Activated CD8-positive, alpha-beta T cell treated with anti-CD3 and anti-CD28 coated beads for 36 hours (primary cell): ENCODE measurements around the gene RNF213. TPM values are rescaled to one million over a fixed set of nuclear protein-coding genes. Genes with fewer than 3 reads are reported as not detected.

Source experiments
- ATAC-seq: fragments of 200-7000 bp; cut with Tn5 transposase; one replicate; pipeline ENCODE4 v1.10.0; 2021; ENCODE audit warnings: mild to moderate bottlenecking, moderate library complexity
- CTCF ChIA-PET: fragments of 350-600 bp; sonication (Branson Sonifier 250); formaldehyde crosslinking; loops from one replicate; lab custom pipeline; 2021; ENCODE audit warnings: antibody characterized with exemption; lab: Charles Lee
- POLR2A ChIA-PET: fragments of 350-600 bp; sonication (Branson Sonifier 250); formaldehyde crosslinking; loops from one replicate; lab custom pipeline; 2021; ENCODE audit warnings: antibody characterized with exemption; lab: Charles Lee
- DNase-seq: peaks from one replicate; pipeline ENCODE4 v3.0.0-alpha.2; 2020
- H3K27ac Mint-ChIP-seq: one replicate; pipeline ENCODE4 v1.8.0; 2021; ENCODE audit warnings: mild to moderate bottlenecking, mixed read lengths
- H3K27me3 Mint-ChIP-seq: one replicate; pipeline ENCODE4 v1.8.0; 2021; ENCODE audit warnings: mixed read lengths
- H3K36me3 Mint-ChIP-seq: one replicate; pipeline ENCODE4 v1.8.0; 2021; ENCODE audit warnings: low read depth, mixed read lengths
- H3K4me1 Mint-ChIP-seq: one replicate; pipeline ENCODE4 v1.8.0; 2021; ENCODE audit warnings: low read depth, mixed read lengths
- H3K4me3 Mint-ChIP-seq: one replicate; pipeline ENCODE4 v1.8.0; 2021; ENCODE audit warnings: mild to moderate bottlenecking, moderate library complexity, mixed read lengths
- H3K9me3 Mint-ChIP-seq: one replicate; pipeline ENCODE4 v1.8.0; 2021; ENCODE audit warnings: mixed read lengths
- intact Hi-C: fragments of 100-400 bp; cut with micrococcal nuclease; formaldehyde crosslinking; loops from one replicate; pipeline ENCODE4 v1.10.0; 2022
- total RNA-seq, 2 experiments: library from RNA; stranded (reverse); gene quantifications; one replicate each; pipeline ENCODE4 v1.2.3, GENCODE V29; 2021
- TF ChIP-seq, protein P1 (sequence below): fragments of 200-600 bp; IDR thresholded peaks from one replicate; pipeline ENCODE4 v1.8.0; 2022; ENCODE audit warnings: antibody characterized with exemption, mild to moderate bottlenecking

RNF213 gene
- total RNA-seq, 2 experiments from 2014 or later, result 131 to 142 TPM

DNA sequence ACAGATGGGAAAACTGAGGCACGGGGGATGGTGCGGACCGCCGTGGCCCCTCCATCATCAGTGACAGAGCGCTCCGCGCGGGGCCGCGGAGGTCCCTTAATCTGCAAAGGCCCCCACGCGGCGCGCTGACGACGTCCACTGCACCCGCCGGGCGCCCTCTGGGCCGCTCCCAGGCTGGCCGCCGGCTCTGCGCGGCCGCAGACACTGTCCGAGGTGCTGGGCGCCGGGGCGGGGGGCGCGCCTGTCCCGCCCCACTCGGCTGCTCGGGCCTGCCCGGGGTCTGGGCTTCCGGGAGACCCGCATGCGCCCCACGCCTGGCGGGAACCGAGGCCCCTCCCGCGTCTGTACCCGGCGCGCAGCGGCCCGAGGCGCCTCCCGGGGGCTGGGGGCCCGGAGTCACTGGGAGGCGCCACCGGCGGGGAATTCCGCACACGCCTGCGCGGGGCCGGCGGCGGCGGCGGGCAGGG, 550 bp upstream of the RNF213 start:
- ChIA-PET CTCF (no interaction called here), POLR2A (interaction anchor here (0.9 to 2.3 kb wide), 6 partner anchors 8 to 114 kb away, joined by 3 to 11 read pairs (median 4); partner anchors contain the start of genes SGSH and SLC26A11)
- Mint-ChIP-seq H3K36me3 (peaks cover 11% of the 10 kb centered on the region), H3K4me3 (peak overlapping the region; percentile 82), H3K4me1 (peaks cover 48% of the 10 kb centered on the region), H3K27me3 (no peaks in the 10 kb centered on the region), H3K27ac (peak overlapping the region; percentile 92), H3K9me3 (no peaks in the 10 kb centered on the region)
- DNase-seq, result peak; percentile 73
- TF ChIP-seq, protein P1, sequence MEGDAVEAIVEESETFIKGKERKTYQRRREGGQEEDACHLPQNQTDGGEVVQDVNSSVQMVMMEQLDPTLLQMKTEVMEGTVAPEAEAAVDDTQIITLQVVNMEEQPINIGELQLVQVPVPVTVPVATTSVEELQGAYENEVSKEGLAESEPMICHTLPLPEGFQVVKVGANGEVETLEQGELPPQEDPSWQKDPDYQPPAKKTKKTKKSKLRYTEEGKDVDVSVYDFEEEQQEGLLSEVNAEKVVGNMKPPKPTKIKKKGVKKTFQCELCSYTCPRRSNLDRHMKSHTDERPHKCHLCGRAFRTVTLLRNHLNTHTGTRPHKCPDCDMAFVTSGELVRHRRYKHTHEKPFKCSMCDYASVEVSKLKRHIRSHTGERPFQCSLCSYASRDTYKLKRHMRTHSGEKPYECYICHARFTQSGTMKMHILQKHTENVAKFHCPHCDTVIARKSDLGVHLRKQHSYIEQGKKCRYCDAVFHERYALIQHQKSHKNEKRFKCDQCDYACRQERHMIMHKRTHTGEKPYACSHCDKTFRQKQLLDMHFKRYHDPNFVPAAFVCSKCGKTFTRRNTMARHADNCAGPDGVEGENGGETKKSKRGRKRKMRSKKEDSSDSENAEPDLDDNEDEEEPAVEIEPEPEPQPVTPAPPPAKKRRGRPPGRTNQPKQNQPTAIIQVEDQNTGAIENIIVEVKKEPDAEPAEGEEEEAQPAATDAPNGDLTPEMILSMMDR, result no peak
- intact Hi-C loops, result no loop called here
- peak; percentile 31 for ATAC-seq

DNA sequence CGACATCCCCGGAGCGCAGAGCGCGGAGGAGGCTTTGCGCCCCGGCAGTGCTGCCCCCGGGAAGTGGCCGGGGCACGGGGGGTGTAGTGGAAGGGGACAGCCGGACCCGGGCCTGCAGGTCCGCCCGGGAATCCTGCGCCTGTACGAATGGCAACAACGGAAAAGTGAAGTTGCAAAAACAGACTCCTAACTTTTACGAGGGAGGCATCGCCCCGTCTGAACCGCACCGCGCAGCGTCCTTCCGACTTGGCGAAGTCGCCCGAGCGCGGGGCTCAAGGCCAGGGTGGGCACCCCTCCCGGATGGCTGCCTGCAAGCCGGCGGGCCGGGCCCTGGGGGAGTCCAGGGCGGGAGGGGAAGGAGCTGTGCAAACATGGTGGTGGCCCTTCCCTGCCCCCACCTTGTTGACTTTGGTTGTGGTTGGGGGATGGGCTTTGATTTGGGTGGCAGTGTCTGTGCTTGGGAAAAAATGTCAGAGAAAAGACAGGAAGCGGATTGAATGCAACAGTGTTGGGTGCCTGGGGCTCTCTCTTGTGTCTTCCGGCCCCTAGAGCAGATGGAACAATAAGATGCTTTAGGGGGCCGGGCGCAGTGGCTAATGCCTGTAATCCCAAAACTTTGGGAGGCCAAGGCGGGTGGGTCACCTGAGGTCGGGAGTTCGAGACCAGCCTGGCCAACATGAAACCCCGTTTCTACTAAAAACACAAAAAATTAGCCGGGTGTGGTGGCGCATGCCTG, 675 bp downstream of the RNF213 start:
- peaks cover 18% of the 10 kb centered on the region for H3K36me3 Mint-ChIP-seq
- H3K27me3 Mint-ChIP-seq, result no peaks in the 10 kb centered on the region
- peak overlapping the region; percentile 89 for H3K4me3 Mint-ChIP-seq
- peak overlapping the region; percentile 91 for H3K27ac Mint-ChIP-seq
- peaks cover 1% of the 10 kb centered on the region for H3K9me3 Mint-ChIP-seq
- ChIA-PET CTCF (no interaction called here), POLR2A (interaction anchor here (0.6 to 4.8 kb wide), 3 partner anchors 10 to 18 kb away, joined by 3 to 27 read pairs (median 3); no protein-coding TSS in a partner anchor)
- ATAC-seq, result peak; percentile 17
- intact Hi-C loops, result no loop called here
- TF ChIP-seq, protein P1, result no peak
- peaks cover 54% of the 10 kb centered on the region for H3K4me1 Mint-ChIP-seq
- peak; percentile 76 for DNase-seq

DNA sequence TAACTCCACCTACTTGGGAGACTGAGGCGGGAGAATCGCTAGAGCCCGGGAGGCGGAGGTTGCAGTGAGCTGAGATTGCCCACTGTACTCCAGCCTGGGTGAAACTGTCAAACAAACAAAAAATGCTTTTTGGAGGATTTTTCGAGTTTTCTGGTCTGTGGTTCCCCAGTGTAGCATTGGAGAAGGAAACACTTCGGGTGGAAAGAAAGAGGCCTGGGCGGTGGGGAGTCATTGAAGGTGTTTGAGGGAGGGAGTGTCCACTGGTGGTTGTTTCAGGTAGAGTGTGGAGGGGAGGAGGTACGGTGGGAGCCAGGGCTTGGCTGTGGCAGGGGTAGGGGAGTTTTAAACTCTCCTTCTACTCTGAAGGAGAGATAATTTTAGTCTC, 1.2 kb downstream of the RNF213 start:
- Mint-ChIP-seq H3K4me3 (peak overlapping the region; percentile 89), H3K9me3 (peaks cover 1% of the 10 kb centered on the region), H3K27me3 (no peaks in the 10 kb centered on the region), H3K36me3 (peaks cover 18% of the 10 kb centered on the region), H3K4me1 (peaks cover 54% of the 10 kb centered on the region), H3K27ac (peak overlapping the region; percentile 91)
- TF ChIP-seq, protein P1, result no peak
- DNase-seq (no peak), ATAC-seq (no peak)
- CTCF ChIA-PET, result no interaction called here
- intact Hi-C loops, result no loop called here
- POLR2A ChIA-PET, result interaction anchor here (0.6 to 4.8 kb wide), 4 partner anchors 9 to 33 kb away, joined by 3 to 27 read pairs (median 3); no protein-coding TSS in a partner anchor

DNA sequence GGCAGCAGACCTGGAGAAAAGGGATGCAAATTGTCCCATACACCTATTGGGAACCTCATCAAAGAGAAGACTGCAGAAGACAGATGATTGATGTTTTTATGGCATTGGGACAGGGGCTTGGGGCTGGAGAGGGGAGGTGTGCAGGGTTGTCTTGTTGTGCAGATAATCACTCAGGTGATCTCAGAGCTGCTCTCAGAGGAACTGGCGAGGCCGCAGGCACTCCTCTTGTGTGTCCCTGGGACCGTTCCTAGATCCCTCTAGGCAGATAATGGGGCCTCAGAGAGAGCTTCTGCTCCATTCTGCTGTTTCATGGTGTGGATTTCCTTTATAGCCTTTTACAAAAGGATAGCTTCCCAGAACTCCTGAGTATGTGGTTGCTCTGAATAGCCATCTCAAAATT, 1.6 kb downstream of the RNF213 start:
- ATAC-seq, result no peak
- DNase-seq, result no peak
- peaks cover 55% of the 10 kb centered on the region for H3K4me1 Mint-ChIP-seq
- peak overlapping the region; percentile 89 for H3K4me3 Mint-ChIP-seq
- H3K27me3 Mint-ChIP-seq, result no peaks in the 10 kb centered on the region
- TF ChIP-seq, protein P1, result no peak
- peaks cover 1% of the 10 kb centered on the region for H3K9me3 Mint-ChIP-seq
- POLR2A ChIA-PET, result interaction anchor here (0.6 to 4.8 kb wide), 7 partner anchors 8 to 37 kb away, joined by 3 to 30 read pairs (median 3); no protein-coding TSS in a partner anchor
- intact Hi-C loops, result no loop called here
- peaks cover 20% of the 10 kb centered on the region for H3K36me3 Mint-ChIP-seq
- peak overlapping the region; percentile 91 for H3K27ac Mint-ChIP-seq
- CTCF ChIA-PET, result interaction anchor here (0.8 to 1.4 kb wide), 2 partner anchors 65 to 67 kb away, joined by 3 read pairs; no protein-coding TSS in a partner anchor

DNA sequence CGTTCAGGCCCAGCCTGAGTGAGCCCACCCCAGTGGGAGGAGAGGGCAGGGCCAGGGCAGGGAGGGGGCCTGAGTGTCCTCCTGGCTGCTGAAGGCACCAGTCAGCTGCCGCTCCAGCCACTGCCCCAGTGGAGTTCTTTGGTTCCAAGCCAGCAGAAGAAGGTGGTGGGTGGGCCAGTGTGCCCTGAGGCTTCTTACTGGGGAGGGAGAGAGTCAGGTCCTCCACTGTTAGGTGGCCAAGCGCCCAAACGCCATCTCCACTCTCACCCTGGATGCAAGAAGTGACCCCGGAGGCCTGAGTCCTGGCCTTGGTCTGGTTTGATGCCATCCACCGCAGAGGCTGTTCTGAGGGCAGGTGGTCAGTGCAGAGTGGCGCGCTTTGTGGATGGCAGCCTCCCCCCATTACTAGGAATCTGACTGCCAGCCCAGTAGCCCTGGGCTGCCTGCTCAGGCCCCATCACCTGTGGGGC, 2.2 kb downstream of the RNF213 start:
- Mint-ChIP-seq H3K4me1 (peaks cover 54% of the 10 kb centered on the region), H3K9me3 (peaks cover 1% of the 10 kb centered on the region), H3K27ac (peak overlapping the region; percentile 89), H3K36me3 (peaks cover 24% of the 10 kb centered on the region), H3K4me3 (peak overlapping the region; percentile 89), H3K27me3 (no peaks in the 10 kb centered on the region)
- intact Hi-C loops, result no loop called here
- ChIA-PET POLR2A (interaction anchor here (0.6 to 4.8 kb wide), 7 partner anchors 8 to 117 kb away, joined by 3 to 30 read pairs (median 3); no protein-coding TSS in a partner anchor), CTCF (interaction anchor here (0.8 to 1.4 kb wide), 2 partner anchors 66 to 67 kb away, joined by 3 read pairs; no protein-coding TSS in a partner anchor)
- TF ChIP-seq, protein P1, result no peak
- ATAC-seq (no peak), DNase-seq (no peak)
